CD14-positive monocyte (primary cell): ENCODE data around the gene GRIK2. TPM values are rescaled to one million over a fixed set of nuclear protein-coding genes. Genes with fewer than 3 reads are reported as not detected.

ENCODE experiments used
- DNase-seq, 3 donors: peaks; one replicate each; pipeline ENCODE4 v3.0.0-alpha.2; 2011 to 2022
- H2AFZ ChIP-seq: 2 replicates; pipeline ENCODE4 v1.6.0; 2012; ENCODE audit warnings: mild to moderate bottlenecking, low read depth, low read length, inconsistent platforms; ENCODE audit not compliant: insufficient read depth, poor library complexity, severe bottlenecking
- H3K27ac ChIP-seq, 2 donors: 1 replicate in 1 of 2; 2 replicates in 1 of 2; pipeline ENCODE4 v1.5.1; 2012 to 2013; ENCODE audit warnings: low read length in 2 of 2, control low read depth in 1 of 2, inconsistent platforms in 1 of 2, low read depth in 1 of 2, mild to moderate bottlenecking in 1 of 2
- H3K27me3 ChIP-seq, 2 donors: one replicate each; pipeline versions ENCODE4 v1.6.0 to v1.6.1; 2011 to 2013; ENCODE audit warnings: low read length in 2 of 2; ENCODE audit not compliant: control insufficient read depth in 2 of 2, insufficient read depth in 2 of 2
- H3K36me3 ChIP-seq, 2 donors: replicated peaks in 1 of 2; 1 replicate in 1 of 2; 2 replicates in 1 of 2; pipeline versions ENCODE4 v1.5.1 to v1.6.1; 2012 to 2013; ENCODE audit warnings: low read length in 2 of 2, control low read depth in 1 of 2, inconsistent platforms in 1 of 2, mild to moderate bottlenecking in 1 of 2; ENCODE audit not compliant: insufficient read depth in 2 of 2, control insufficient read depth in 1 of 2
- H3K4me1 ChIP-seq, 2 donors: 1 replicate in 1 of 2; 2 replicates in 1 of 2; pipeline versions ENCODE4 v1.5.1 to v1.6.1; 2012 to 2013; ENCODE audit warnings: low read length in 2 of 2, control low read depth in 1 of 2, inconsistent platforms in 1 of 2, mild to moderate bottlenecking in 1 of 2, moderate library complexity in 1 of 2; ENCODE audit not compliant: insufficient read depth in 2 of 2, control insufficient read depth in 1 of 2
- H3K4me2 ChIP-seq: replicated peaks from 2 replicates; pipeline ENCODE3; 2012; ENCODE audit warnings: low read length, moderate library complexity, mild to moderate bottlenecking; ENCODE audit not compliant: poor library complexity, severe bottlenecking; ENCODE audit errors: extremely low read depth
- H3K4me3 ChIP-seq, 3 experiments: fragments of 200-600 bp in 1 of 3; sonication (generic) in 1 of 3; replicated peaks in 1 of 3; 1 replicate in 2 of 3; 2 replicates in 1 of 3; pipeline ENCODE4 v1.5.1; 2011 to 2013; ENCODE audit warnings: low read length in 3 of 3, mild to moderate bottlenecking in 3 of 3, control low read depth in 2 of 3, low read depth in 2 of 3, inconsistent platforms in 1 of 3, moderate library complexity in 1 of 3
- H3K79me2 ChIP-seq: 2 replicates; pipeline ENCODE4 v1.6.0; 2012; ENCODE audit warnings: mild to moderate bottlenecking, control low read depth, inconsistent platforms, low read length, moderate library complexity; ENCODE audit not compliant: insufficient read depth
- H3K9ac ChIP-seq: 2 replicates; pipeline ENCODE4 v1.6.0; 2017; ENCODE audit warnings: low read length, mild to moderate bottlenecking; ENCODE audit not compliant: insufficient read depth, poor library complexity, severe bottlenecking
- H3K9me3 ChIP-seq, 2 donors: replicated peaks in 1 of 2; 1 replicate in 1 of 2; 2 replicates in 1 of 2; pipeline versions ENCODE4 v1.5.1 to v1.6.1; 2012 to 2013; ENCODE audit warnings: low read length in 2 of 2, control low read depth in 1 of 2; ENCODE audit not compliant: control insufficient read depth in 1 of 2, insufficient read depth in 1 of 2
- H4K20me1 ChIP-seq: 2 replicates; pipeline ENCODE4 v1.6.0; 2012; ENCODE audit warnings: mild to moderate bottlenecking, low read length, control low read depth, moderate library complexity; ENCODE audit not compliant: insufficient read depth
- H3K27ac Mint-ChIP-seq, 7 donors: one replicate each; pipeline ENCODE4 v1.8.0; 2020; ENCODE audit warnings: mild to moderate bottlenecking in 7 of 7, mixed read lengths in 7 of 7, moderate library complexity in 6 of 7, inconsistent platforms in 2 of 7
- H3K27me3 Mint-ChIP-seq, 3 donors: one replicate each; pipeline ENCODE4 v1.8.0; 2021 to 2022; ENCODE audit warnings: low read depth in 3 of 3, mild to moderate bottlenecking in 3 of 3, mixed read lengths in 3 of 3, moderate library complexity in 3 of 3, inconsistent platforms in 1 of 3
- H3K36me3 Mint-ChIP-seq, 2 donors: one replicate each; pipeline ENCODE4 v1.8.0; 2020; ENCODE audit warnings: mixed read lengths in 2 of 2, inconsistent platforms in 1 of 2, mild to moderate bottlenecking in 1 of 2
- H3K4me1 Mint-ChIP-seq: one replicate; pipeline ENCODE4 v1.8.0; 2020; ENCODE audit warnings: mild to moderate bottlenecking, mixed read lengths
- H3K4me3 Mint-ChIP-seq, 2 donors: one replicate each; pipeline ENCODE4 v1.8.0; 2020; ENCODE audit warnings: mild to moderate bottlenecking in 2 of 2, mixed read lengths in 2 of 2, moderate library complexity in 1 of 2
- H3K9me3 Mint-ChIP-seq, 7 donors: one replicate each; pipeline ENCODE4 v1.8.0; 2020 to 2022; ENCODE audit warnings: mixed read lengths in 7 of 7, mild to moderate bottlenecking in 6 of 7, moderate library complexity in 6 of 7, inconsistent platforms in 2 of 7
- CTCF ChIP-seq: fragments of 200-600 bp; IDR thresholded peaks from one replicate; pipeline ENCODE4 v1.8.0; 2022; ENCODE audit warnings: antibody characterized with exemption, mild to moderate bottlenecking
- WGBS: methylation state at CpG from one replicate; pipeline ENCODE4 v1.1.5; 2013; ENCODE audit warnings: missing lambda C conversion rate; ENCODE audit not compliant: insufficient coverage; 5-methylcytosine and 5-hydroxymethylcytosine counted together
- intact Hi-C, 2 donors: fragments of 100-400 bp; cut with micrococcal nuclease; formaldehyde crosslinking; loops; one replicate each; pipeline versions ENCODE4 v1.15.0 to v1.15.1; 2023
- polyA plus RNA-seq, 3 donors: library from polyadenylated mRNA; depleted of rRNA in 1 of 3; unstranded in 2 of 3; stranded (reverse) in 1 of 3; fragments of 300-500 nt in 2 of 3; fragments of >200 nt in 1 of 3; fragmentation: Illumina TruSeq in 2 of 3; gene quantifications; 1 replicate in 2 of 3; 2 replicates in 1 of 3; pipeline ENCODE4 v1.2.3, GENCODE V29; 2012 to 2021

GRIK2 gene
- polyA plus RNA-seq, 3 donors = not detected

DNA sequence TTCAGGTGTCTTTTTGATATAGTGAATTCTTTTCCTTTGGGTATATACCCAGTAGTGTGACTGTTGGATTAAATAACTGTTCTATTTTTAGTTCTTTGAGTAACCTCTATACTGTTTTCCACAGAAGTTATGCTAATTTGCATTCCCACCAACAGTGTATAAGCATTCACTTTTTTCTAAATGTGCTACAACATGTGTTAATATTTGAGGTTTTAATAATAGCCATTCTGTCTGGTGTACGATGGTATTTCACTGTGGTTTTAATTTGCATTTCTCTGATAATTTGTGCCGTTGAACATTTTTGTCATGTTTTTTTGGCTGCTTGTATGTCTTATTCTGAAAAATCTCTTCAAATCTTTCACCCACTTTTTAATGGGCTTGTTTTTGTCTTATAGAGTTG, 563.5 kb downstream of the GRIK2 start:
- H3K4me2 ChIP-seq = no peak overlapping the region
- H3K27ac Mint-ChIP-seq = no peak overlapping the region
- no peaks in the 10 kb centered on the region for H3K27me3 ChIP-seq
- no peaks in the 10 kb centered on the region for H3K79me2 ChIP-seq
- no peaks in the 10 kb centered on the region for H3K36me3 ChIP-seq
- no peak overlapping the region for H3K27ac ChIP-seq
- no peak overlapping the region for H3K4me3 Mint-ChIP-seq
- H2AFZ ChIP-seq = no peak overlapping the region
- H3K4me1 ChIP-seq = no peaks in the 10 kb centered on the region
- no peak overlapping the region for H3K4me3 ChIP-seq
- no peaks in the 10 kb centered on the region for H4K20me1 ChIP-seq
- H3K36me3 Mint-ChIP-seq = no peaks in the 10 kb centered on the region
- no peak for DNase-seq
- H3K9me3 ChIP-seq = peaks cover 0 to 9% of the 10 kb centered on the region in 2 donors
- no CpG with 5 or more reads among the region's 2 CpGs for WGBS
- H3K9me3 Mint-ChIP-seq = peaks cover 0 to 10% (median 3%) of the 10 kb centered on the region in 7 donors
- H3K4me1 Mint-ChIP-seq = no peaks in the 10 kb centered on the region
- peaks cover 0 to 1% (median 0%) of the 10 kb centered on the region in 3 donors for H3K27me3 Mint-ChIP-seq
- intact Hi-C loops = no loop called here
- no peak for TF ChIP-seq CTCF
- H3K9ac ChIP-seq = no peak overlapping the region

- 84% methylated on average over 6 of the region's 8 CpGs for WGBS
- Histone ChIP-seq H3K9me3 (peaks cover 0 to 9% of the 10 kb centered on the region in 2 donors), H3K79me2 (no peaks in the 10 kb centered on the region), H3K27me3 (no peaks in the 10 kb centered on the region), H3K36me3 (no peaks in the 10 kb centered on the region), H2AFZ (no peak overlapping the region), H3K9ac (no peak overlapping the region), H3K27ac (no peak overlapping the region), H3K4me2 (no peak overlapping the region), H3K4me1 (no peaks in the 10 kb centered on the region), H3K4me3 (no peak overlapping the region), H4K20me1 (no peaks in the 10 kb centered on the region)
- Mint-ChIP-seq H3K27ac (no peak overlapping the region), H3K4me3 (no peak overlapping the region), H3K27me3 (peaks cover 0 to 1% (median 0%) of the 10 kb centered on the region in 3 donors), H3K36me3 (no peaks in the 10 kb centered on the region), H3K4me1 (no peaks in the 10 kb centered on the region), H3K9me3 (peaks cover 0 to 12% (median 5%) of the 10 kb centered on the region in 7 donors)
- intact Hi-C loops = no loop called here
- DNase-seq = no peak
- TF ChIP-seq CTCF = no peak
Observed at GRCh38 chr6:101961357-101961756, 567.8 kb downstream of the GRIK2 start.
